Measurements from ENCODE around the gene RERE. TPM values are rescaled to one million over a fixed set of nuclear protein-coding genes. Genes with fewer than 3 reads are reported as not detected.
A peak's percentile ranks its signal among the peaks of the same experiment; 100 is the strongest.

The RERE gene
- total and polyA plus RNA-seq, 2 experiments from 2014 or later, result 148 to 170 TPM

GRCh38 chr1:8368956-8369639 is 448.3 kb downstream of the RERE start:
- DNase-seq (ENCODE audit: low spot score) (no peak), ATAC-seq (no peak)
- peak overlapping the region; percentile 42; the same call in 1 of the 2 replicates for H3K27ac ChIP-seq (ENCODE audit: low read depth)
- Mint-ChIP-seq H3K9me3 (no peaks in the 10 kb centered on the region), H3K27me3 (ENCODE audit: insufficient read depth, low read depth, poor library complexity) (peaks cover 13% of the 10 kb centered on the region), H3K27ac (0 out of 2 replicates have a peak overlapping the region, but pooled peaks have one; percentile 81), H3K4me1 (peaks cover 72% of the 10 kb centered on the region), H3K4me3 (no peak overlapping the region), H3K36me3 (ENCODE audit: low read depth) (peaks cover 22% of the 10 kb centered on the region)
- peaks cover 6% of the 10 kb centered on the region; the same call in 1 of the 2 replicates for H3F3A ChIP-seq (replicated peaks; ENCODE audit: low read depth)
- no peaks in the 10 kb centered on the region; the same call in 1 of the 2 replicates for H3K36me3 ChIP-seq (ENCODE audit: insufficient read depth)
- no peak overlapping the region for H3K4me3 ChIP-seq
- TF ChIP-seq JUNB (IDR thresholded peaks at IDR 0.05; ENCODE audit: unreplicated experiment) (no peak), REST (IDR thresholded peaks at IDR 0.05; ENCODE audit: unreplicated experiment) (no peak), ZNF462 (CRISPR knock-in tag; IDR thresholded peaks at IDR 0.05) (no peak), EZH2phosphoT487 (IDR thresholded peaks at IDR 0.05; ENCODE audit: unreplicated experiment) (no peak)
- no peaks in the 10 kb centered on the region for H3K9me2 ChIP-seq (ENCODE audit: insufficient read depth)
- peaks cover 77% of the 10 kb centered on the region for H3K79me2 ChIP-seq (replicated peaks; ENCODE audit: insufficient read depth)
- no peak overlapping the region for H2AFZ ChIP-seq
- no peaks in the 10 kb centered on the region for H3K27me3 ChIP-seq (ENCODE audit: insufficient read depth)
- peaks cover 24% of the 10 kb centered on the region for H4K20me1 ChIP-seq (replicated peaks; ENCODE audit: insufficient read depth)
- H3K4me2 ChIP-seq, result no peak overlapping the region
- H3K4me1 ChIP-seq (ENCODE audit: insufficient read depth), result peaks cover 56% of the 10 kb centered on the region
